GM19328 (cell line): ENCODE measurements around the gene PCSK7.

Experiments
- ATAC-seq: cut with Tn5 transposase; IDR thresholded peaks from one replicate; pipeline ENCODE4 v1.9.1; 2021; ENCODE audit warnings: mild to moderate bottlenecking, moderate library complexity; ENCODE audit not compliant: unreplicated experiment

The PCSK7 gene

GRCh38 chr11:117230999-117231841 is 653 bp downstream of the PCSK7 start:
- no peak for ATAC-seq

- no peak for ATAC-seq
These were observed 1.4 kb downstream of the PCSK7 start for GRCh38 chr11:117230286-117230961.

DNA sequence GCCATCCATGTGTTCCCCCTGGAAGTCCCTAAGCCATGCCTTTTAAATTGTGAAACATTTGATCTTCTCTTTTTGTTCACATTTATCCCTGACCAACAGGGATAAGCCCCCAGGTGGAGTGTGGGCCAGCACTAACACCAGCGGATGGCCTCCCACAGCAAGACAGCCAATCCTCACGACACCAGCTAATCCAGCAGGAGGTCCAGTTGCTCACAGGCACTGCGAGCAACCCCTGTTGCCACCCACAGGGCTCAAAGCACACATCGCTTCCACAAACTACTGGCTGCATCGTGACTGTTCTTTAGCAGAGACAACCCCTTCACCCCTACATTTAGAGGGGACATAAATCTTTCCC is 2.0 kb downstream of the PCSK7 start:
- ATAC-seq: no peak

GRCh38 chr11:117229411-117229810 is 2.5 kb downstream of the PCSK7 start:
- no peak for ATAC-seq

DNA sequence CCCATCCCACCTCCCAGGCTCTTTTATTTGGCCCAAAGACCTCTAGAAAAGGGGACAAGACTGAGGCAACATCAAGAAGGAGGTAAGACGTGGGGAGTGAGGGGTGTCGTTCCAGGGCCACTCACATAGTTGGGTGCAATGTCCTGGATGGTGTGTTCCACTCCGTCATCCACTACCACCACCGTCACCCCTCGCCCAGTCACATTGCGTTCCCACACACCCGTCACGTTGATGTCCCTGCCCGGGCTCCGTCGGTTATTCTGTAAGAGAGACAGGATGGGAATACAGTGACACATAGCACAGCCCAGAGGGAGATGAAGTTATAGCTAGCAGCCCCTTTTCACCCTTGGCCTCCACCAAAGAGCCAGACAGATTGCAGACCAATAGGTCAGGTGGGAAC is 3.8 kb downstream of the PCSK7 start:
- no peak for ATAC-seq

DNA sequence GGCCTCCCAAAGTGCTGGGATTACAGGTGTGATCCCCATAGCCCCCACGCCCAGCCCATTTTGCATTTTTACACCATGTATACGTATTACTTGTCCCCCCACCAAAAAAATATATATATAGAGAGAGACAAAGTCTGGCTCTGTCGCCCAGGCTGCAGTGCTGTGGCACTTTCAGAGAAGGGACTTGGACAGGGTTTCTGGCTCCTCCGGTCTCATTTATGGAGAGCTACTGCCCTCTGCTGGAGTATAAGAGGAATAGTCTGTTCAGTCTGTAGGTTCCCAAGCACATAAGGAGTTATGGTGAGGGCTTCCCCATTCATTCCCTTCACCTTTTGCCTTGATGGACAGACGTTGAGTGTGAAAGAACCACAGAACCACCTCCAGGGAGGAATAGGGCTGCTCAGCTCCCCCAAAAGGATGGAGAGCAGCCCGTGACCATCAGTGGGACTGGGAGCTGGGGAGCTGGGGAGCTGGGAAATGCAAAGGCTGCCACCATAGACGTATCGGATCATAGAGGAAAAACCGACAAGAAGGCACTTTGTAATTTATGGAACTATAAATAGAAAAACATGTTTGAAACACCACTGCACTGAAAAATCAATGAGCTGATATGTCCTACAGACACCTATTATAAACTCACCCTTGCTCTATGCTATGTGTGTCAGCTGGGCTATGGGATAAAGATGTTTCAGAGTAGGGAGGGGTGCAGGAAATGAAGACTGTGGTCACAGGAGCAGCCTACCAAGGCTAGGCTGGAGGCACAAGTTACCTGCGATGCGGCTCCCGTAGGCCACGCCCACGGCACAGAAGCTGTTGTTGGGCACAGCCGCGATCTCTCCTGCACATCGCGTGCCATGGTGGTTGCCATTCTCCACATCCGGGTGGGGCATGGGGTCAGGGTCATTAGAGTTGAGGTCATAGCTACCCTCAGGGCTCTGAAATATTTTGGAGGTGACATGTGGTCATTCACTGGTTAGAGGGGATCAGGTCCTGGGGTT is 5.2 kb downstream of the PCSK7 start:
- ATAC-seq: no peak

DNA sequence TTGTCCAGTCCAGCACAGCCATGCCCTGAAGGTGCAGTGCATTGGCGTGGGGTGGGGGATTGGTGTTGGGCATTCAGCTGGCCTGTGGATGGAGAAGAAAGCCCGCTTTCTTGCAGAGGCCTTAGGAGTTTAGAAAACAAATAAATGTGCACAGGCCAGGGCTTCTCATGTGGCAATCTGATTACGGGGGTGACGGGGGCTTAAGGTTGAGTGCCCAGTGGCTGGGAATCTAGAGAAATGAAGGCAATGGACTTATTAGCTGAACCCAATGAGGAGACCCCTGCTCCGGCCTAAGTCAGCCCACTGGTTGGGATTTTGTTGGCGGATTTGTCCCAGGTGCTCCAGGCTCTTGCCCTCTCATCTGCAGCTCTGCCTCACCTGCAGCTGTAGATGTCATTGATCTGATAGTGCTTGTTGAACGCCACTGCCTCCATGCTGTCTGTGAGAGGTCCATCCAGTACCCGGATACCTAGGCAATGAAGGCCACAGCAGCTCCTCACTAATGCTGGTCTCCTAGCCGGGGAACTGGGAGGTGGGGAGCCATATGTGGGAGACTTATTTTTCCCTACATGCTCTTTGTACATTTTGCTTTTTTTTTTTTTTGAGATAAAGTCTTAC is 6.2 kb downstream of the PCSK7 start:
- no peak for ATAC-seq

DNA sequence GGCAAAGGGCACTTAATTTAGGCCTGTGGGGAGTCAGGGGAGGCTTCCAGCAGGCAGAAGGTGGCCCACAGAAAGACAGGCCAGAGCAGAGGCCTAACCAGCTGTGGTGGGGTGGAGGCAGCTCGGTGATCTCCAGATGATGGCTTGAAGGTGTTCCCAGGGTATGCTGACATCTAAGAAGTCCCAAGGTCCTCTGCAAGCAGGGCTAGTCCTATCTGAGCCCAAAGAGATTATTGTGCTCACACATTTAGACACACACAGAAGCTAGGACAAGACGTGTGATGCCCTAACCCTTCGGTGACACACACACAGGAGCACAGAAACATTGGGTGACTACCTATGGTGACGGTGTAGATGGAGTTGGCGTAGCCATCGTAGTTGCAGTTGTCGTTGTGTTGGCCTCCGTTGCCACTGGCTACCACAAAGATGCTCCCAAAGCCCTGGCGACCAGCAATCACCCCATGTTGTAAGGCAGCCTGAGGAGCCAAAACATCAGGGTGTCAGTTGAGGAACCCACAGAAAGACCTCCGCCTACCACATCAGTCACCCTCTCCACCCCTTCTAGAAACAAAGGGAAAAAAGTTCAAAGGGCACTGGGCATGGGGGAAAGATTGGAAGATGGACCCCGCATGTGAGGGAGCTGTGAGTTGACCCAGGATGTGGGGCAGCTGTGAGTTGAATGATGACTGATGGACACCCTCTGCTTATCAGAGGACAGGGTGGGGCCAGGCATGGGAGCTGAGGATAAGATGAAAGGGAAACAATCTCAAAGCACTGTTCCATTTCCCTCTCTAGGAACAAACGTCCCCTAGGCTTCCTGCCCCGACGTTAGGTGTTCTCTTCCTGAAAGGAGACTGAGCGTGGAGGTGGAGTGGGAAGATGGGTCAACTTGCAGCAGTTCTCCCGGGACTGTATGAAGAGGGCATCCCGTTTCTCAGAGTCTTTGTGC is 7.9 kb downstream of the PCSK7 start:
- ATAC-seq: no peak

- ATAC-seq: no peak
These were observed 8.7 kb downstream of the PCSK7 start for GRCh38 chr11:117222991-117223740.

GRCh38 chr11:117221775-117222517 is 9.9 kb downstream of the PCSK7 start:
- ATAC-seq: no peak

DNA sequence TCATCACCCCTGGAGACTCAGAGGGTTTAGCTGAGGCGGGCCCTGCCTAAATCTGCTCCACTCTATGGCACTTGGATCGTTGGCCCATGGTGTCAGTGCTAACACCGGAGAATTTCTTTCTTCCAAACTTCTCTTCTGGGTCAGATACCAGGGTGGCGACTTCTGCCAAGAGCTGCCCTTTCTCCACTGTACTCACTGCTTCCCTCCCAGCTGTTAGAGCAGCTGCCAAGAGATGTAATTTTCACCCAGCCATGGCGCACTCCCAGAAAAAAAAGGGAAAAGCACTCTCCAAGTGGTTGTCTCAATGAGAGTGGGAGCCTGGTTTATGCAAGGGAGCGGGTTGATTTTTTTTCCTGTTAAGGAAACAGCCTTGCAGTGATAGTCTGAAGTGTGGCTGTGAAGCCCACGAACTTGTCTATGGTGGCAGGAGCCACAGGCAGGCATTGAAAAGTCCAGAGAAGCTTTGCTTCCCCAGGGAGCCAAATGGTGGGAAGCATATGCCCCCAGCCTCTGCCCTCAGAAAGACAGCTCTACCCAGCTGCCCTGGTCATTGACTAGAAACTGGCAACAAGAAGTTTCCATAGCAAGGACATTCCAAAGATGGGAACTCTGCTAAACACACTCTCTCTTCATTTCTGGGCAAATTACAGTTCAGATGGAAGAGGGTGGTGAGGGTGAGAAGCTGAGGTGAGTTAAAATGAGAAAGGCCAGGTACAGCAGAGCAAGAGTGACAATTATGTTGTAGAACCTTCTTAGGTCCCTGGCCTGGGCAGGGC is 10.7 kb downstream of the PCSK7 start:
- ATAC-seq: no peak

DNA sequence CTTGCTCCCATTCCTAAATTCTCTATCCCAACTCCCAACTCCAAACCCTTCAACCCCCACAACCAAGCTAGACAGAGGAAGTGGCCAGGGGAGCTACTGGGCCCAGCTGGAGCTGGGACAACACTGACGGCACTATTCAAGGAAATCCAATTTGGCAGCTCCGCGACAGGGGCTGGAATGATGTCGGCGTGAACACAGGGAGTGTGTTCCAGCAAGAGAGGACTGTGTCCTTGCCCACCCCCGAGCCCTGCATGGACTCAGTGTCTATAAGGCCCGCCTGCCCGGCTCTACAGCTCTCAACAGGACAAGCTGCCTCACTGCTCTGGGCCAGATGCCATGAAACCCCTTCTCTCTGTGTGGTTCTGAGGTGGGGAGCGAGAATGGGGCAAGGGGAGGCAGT is 11.3 kb downstream of the PCSK7 start:
- ATAC-seq: no peak

- no peak for ATAC-seq
These were observed 11.9 kb downstream of the PCSK7 start for GRCh38 chr11:117219995-117220394.

DNA sequence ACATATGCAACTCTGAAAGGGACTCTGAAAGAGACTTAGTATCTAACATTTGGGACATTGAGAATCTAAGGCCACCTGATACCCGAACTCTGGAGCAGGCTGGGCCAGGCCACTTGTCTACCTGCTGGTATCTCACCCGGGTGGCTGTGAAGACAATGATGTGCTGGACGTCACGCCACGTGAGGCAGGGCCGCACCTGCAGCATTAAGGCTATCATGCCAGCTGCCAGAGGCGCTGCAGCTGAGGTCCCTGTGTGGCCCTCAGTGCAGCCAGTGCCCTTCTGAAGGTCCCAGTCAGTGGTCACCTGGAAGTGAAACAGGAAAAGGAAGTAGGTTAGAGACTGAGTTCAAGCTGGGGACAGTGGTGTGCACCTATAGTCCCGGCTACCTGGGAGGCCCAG is 12.4 kb downstream of the PCSK7 start:
- no peak for ATAC-seq

DNA sequence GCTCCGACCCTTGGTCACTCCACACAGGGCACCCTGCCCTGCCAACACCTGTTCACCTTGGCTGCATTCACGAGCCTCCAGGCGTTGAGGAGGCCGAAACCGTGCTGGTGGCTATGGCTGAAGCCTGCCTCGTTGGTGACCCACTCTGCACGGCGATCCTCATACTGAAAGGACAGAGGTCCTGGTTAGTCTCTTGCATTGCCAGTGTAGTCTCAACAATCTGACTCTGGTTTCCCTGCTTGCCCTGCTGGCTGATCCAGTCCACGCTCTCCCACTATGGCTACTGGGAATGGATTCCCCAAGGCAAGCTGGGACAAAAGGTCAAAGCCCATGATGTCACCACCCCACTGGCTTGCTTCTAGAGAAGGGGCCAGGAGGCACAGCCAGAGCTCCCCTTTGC is 12.9 kb downstream of the PCSK7 start:
- no peak for ATAC-seq

DNA sequence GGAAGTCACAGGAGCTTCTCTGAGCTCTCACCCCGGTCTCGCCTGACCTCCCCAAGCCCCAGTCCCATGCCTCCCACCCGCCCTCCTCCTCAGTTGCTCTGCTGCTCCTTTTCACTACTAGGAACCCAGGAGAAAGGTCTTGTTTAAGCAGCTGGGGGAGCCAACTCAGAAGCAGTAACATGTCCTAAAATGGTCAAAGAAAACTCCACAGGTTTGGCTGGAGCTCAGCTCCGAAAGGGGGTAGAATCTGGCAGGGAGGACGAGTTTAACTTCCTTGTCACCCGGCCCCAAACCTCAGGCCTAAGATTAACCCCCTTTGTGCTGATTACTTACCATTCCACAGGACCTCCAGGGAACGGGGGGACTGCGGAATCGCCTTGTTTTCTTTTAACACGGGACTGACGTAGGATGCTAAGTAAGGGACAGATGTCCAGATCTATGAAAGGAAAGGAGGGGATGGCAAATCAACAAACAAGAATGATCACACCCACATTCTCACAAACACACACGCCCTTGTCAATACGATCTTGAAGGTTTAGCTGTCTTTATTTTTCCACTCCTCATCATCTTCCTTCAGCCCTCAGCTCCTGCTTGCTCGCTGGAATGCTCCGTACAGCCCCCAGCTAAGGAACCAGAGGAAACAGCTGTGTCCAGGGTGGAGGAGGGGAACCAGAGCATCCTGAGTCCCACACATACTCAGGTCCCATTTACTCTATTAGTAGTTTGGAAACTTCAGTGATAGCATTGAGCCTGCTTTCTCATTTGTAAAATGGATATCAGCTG is 13.5 kb downstream of the PCSK7 start:
- no peak for ATAC-seq
